DND-41 (cell line): ENCODE results near the gene DCAF4.

Experiments used
- CTCF ChIP-seq: IDR thresholded peaks from 2 replicates; pipeline ENCODE4 v1.5.1; 2012; ENCODE audit warnings: borderline replicate concordance, low read length, moderate library complexity, mild to moderate bottlenecking; ENCODE audit not compliant: poor library complexity, severe bottlenecking; ENCODE audit errors: extremely low read depth
- EZH2 ChIP-seq: IDR thresholded peaks from 3 replicates; pipeline ENCODE4 v1.6.1; 2012; ENCODE audit warnings: borderline replicate concordance, low read depth, mild to moderate bottlenecking, moderate library complexity, low read length, inconsistent platforms; ENCODE audit not compliant: severe bottlenecking

- TF ChIP-seq CTCF (no peak), EZH2 (no peak)
These were observed 999 bp upstream of the DCAF4 start for GRCh38 chr14:72925171-72925759.
